B cell (primary cell): ENCODE measurements around the gene ZDHHC1. TPM values are rescaled to one million over a fixed set of nuclear protein-coding genes. Genes with fewer than 3 reads are reported as not detected.

Experiments
- ATAC-seq: fragments of 200-7000 bp; cut with Tn5 transposase; one replicate; pipeline ENCODE4 v1.10.0; 2021; ENCODE audit warnings: low read depth, mild to moderate bottlenecking, moderate number of reproducible peaks, moderate library complexity
- CTCF ChIA-PET: fragments of 350-600 bp; sonication (Branson Sonifier 250); formaldehyde crosslinking; loops from one replicate; lab custom pipeline; 2021; ENCODE audit warnings: antibody characterized with exemption, inconsistent platforms; lab: Charles Lee
- POLR2A ChIA-PET: fragments of 350-600 bp; sonication (Branson Sonifier 250); formaldehyde crosslinking; loops from one replicate; lab custom pipeline; 2021; ENCODE audit warnings: antibody characterized with exemption; lab: Charles Lee
- DNase-seq: peaks from one replicate; pipeline ENCODE4 v3.0.0; 2013
- H2AFZ ChIP-seq: 2 replicates; pipeline ENCODE4 v1.6.1; 2012; ENCODE audit warnings: mild to moderate bottlenecking, low read depth, low read length; ENCODE audit not compliant: insufficient read depth, poor library complexity, severe bottlenecking
- H3K27ac ChIP-seq, 2 donors: 1 replicate in 1 of 2; 2 replicates in 1 of 2; pipeline ENCODE4 v1.5.1; 2012 to 2013; ENCODE audit warnings: low read length in 2 of 2, mild to moderate bottlenecking in 2 of 2, moderate library complexity in 1 of 2
- H3K27me3 ChIP-seq, 4 experiments: fragments of 200-600 bp in 1 of 4; sonication (generic) in 1 of 4; replicated peaks in 1 of 4; 1 replicate in 2 of 4; 2 replicates in 2 of 4; pipeline versions ENCODE4 v1.6.1 to v1.7.0; 2013 to 2016; ENCODE audit warnings: low read length in 3 of 4, mild to moderate bottlenecking in 2 of 4, mixed read lengths in 1 of 4, moderate library complexity in 1 of 4; ENCODE audit not compliant: insufficient read depth in 4 of 4, control insufficient read depth in 3 of 4; ENCODE audit errors: control extremely low read depth in 1 of 4
- H3K36me3 ChIP-seq, 2 experiments: replicated peaks in 1 of 2; 1 replicate in 1 of 2; 2 replicates in 1 of 2; pipeline versions ENCODE4 v1.6.1 to v1.7.1; 2013; ENCODE audit warnings: low read length in 1 of 2; ENCODE audit not compliant: insufficient read depth in 2 of 2, control insufficient read depth in 1 of 2; ENCODE audit errors: control extremely low read depth in 1 of 2, extremely low read depth in 1 of 2
- H3K4me1 ChIP-seq, 2 donors: fragments of 200-600 bp in 1 of 2; sonication (generic) in 1 of 2; 1 replicate in 1 of 2; 2 replicates in 1 of 2; pipeline versions ENCODE4 v1.5.1 to v1.6.1; 2013 to 2017; ENCODE audit warnings: low read length in 2 of 2; ENCODE audit not compliant: control insufficient read depth in 2 of 2, insufficient read depth in 2 of 2
- H3K4me2 ChIP-seq: replicated peaks from 2 replicates; pipeline ENCODE3; 2012; ENCODE audit warnings: mild to moderate bottlenecking, low read depth, low read length; ENCODE audit not compliant: poor library complexity, severe bottlenecking
- H3K4me3 ChIP-seq, 5 experiments: fragments of 200-600 bp in 1 of 5; sonication (generic) in 1 of 5; 1 replicate in 3 of 5; 2 replicates in 2 of 5; pipeline versions ENCODE4 v1.5.1 to v1.7.0; 2011 to 2016; ENCODE audit warnings: low read length in 4 of 5, mild to moderate bottlenecking in 4 of 5, low read depth in 2 of 5, control low read depth in 1 of 5, moderate library complexity in 1 of 5; ENCODE audit not compliant: insufficient read depth in 1 of 5; ENCODE audit errors: control extremely low read depth in 1 of 5, extremely low read depth in 1 of 5
- H3K79me2 ChIP-seq: fragments of 200-600 bp; sonication (generic); one replicate; pipeline ENCODE4 v1.6.0; 2016; ENCODE audit warnings: low read length; ENCODE audit not compliant: control insufficient read depth, insufficient read depth
- H3K9ac ChIP-seq: fragments of 200-600 bp; sonication (generic); 2 replicates; pipeline ENCODE4 v1.6.1; 2017; ENCODE audit warnings: mild to moderate bottlenecking, low read length, moderate library complexity
- H3K9me3 ChIP-seq, 3 donors: one replicate each; pipeline versions ENCODE4 v1.6.1 to v1.7.1; 2013; ENCODE audit warnings: low read length in 2 of 3; ENCODE audit not compliant: control insufficient read depth in 2 of 3, insufficient read depth in 1 of 3; ENCODE audit errors: control extremely low read depth in 1 of 3
- H4K20me1 ChIP-seq: 2 replicates; pipeline ENCODE4 v1.6.0; 2012; ENCODE audit warnings: mild to moderate bottlenecking, low read length; ENCODE audit not compliant: insufficient read depth, control insufficient read depth, poor library complexity, severe bottlenecking
- H3K27ac Mint-ChIP-seq: one replicate; pipeline ENCODE4 v1.8.0; 2021; ENCODE audit warnings: mixed read lengths
- H3K27me3 Mint-ChIP-seq: one replicate; pipeline ENCODE4 v1.8.0; 2021; ENCODE audit warnings: mixed read lengths
- H3K4me1 Mint-ChIP-seq: one replicate; pipeline ENCODE4 v1.8.0; 2021; ENCODE audit warnings: mixed read lengths
- H3K4me3 Mint-ChIP-seq: one replicate; pipeline ENCODE4 v1.8.0; 2021; ENCODE audit warnings: mixed read lengths
- H3K9me3 Mint-ChIP-seq: one replicate; pipeline ENCODE4 v1.8.0; 2022; ENCODE audit warnings: mixed read lengths; ENCODE audit not compliant: insufficient read depth
- EZH2 ChIP-seq: IDR thresholded peaks from 2 replicates; pipeline ENCODE4 v1.6.1; 2012; ENCODE audit warnings: borderline replicate concordance, low read depth, mild to moderate bottlenecking, moderate library complexity, low read length; ENCODE audit not compliant: insufficient read depth, poor library complexity, severe bottlenecking
- WGBS: methylation state at CpG from one replicate; pipeline ENCODE4 v1.1.5; 2013; ENCODE audit warnings: missing lambda C conversion rate; ENCODE audit not compliant: insufficient coverage; 5-methylcytosine and 5-hydroxymethylcytosine counted together
- intact Hi-C: fragments of 100-400 bp; cut with micrococcal nuclease; formaldehyde crosslinking; loops from one replicate; pipeline ENCODE4 v1.10.0; 2022
- polyA plus RNA-seq: library from polyadenylated mRNA; depleted of rRNA; stranded (reverse); fragments of >200 nt; gene quantifications from 2 replicates; pipeline ENCODE4 v1.2.3, GENCODE V29; 2012
- total RNA-seq, 2 donors: library from RNA; stranded (reverse); fragments of 120-200 nt in 1 of 2; gene quantifications; 1 replicate in 1 of 2; 2 replicates in 1 of 2; pipeline versions ENCODE4 v1.2.3 to v1.2.4, GENCODE V29; 2013 to 2022
- TF ChIP-seq, protein P1 (sequence below): fragments of 200-600 bp; IDR thresholded peaks from one replicate; pipeline ENCODE4 v1.8.0; 2022; ENCODE audit warnings: antibody characterized with exemption, mild to moderate bottlenecking

ZDHHC1 gene
- total and polyA plus RNA-seq, 2 donors (not counting 1 experiment from before 2014, with no cell fraction given) = 0.58 to 2.8 TPM

DNA sequence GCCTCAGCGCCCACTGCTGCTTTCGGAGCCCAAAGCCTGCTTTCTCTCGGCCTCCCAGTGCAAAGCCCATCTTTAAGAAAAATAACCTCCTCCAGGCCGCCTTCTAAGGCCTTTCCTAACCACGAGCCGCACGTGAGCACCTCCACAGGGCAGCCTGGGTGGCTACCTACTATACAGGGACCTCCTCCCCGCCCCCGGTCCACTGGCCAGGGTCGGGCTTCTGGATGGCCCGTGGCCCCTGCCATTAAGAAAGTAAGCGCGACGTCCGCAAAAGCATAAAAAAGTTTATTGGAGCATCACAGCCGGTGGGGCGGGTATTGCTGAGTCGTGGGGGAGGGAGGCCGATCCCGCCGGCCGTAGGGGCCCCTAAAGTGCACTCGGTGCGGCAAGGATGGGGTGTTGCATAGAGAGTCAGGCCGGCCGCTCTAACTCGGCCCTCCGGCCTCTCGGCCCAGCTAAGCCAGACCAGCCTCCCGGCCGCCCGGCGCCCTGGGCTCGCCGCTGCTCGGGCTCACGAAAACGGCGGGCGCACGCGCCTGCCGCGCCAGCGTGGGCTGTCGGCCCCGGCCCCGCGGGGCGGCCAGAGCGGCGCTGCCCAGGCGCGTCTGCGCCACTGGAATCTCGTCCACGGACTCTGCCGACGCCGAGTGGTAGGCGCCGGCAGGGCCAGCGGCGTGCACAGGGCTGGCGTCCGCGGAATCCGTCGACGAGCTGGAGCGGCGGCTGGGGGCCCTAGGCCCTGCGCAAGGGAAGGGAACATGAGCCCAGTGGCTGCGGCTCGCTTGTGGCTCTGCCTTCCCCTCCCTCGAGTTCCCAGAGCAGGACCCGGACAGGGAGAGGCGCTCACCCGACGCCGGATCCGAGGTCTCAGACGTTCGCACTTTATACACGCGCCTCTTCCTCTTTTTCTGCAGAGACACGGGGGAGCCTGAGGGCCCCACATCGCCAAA, 21.8 kb downstream of the ZDHHC1 start:
- POLR2A ChIA-PET = interaction anchor here (0.7 kb wide), 1 partner anchor 239 kb away, joined by 3 read pairs; no protein-coding TSS in a partner anchor
- TF ChIP-seq, protein P1, sequence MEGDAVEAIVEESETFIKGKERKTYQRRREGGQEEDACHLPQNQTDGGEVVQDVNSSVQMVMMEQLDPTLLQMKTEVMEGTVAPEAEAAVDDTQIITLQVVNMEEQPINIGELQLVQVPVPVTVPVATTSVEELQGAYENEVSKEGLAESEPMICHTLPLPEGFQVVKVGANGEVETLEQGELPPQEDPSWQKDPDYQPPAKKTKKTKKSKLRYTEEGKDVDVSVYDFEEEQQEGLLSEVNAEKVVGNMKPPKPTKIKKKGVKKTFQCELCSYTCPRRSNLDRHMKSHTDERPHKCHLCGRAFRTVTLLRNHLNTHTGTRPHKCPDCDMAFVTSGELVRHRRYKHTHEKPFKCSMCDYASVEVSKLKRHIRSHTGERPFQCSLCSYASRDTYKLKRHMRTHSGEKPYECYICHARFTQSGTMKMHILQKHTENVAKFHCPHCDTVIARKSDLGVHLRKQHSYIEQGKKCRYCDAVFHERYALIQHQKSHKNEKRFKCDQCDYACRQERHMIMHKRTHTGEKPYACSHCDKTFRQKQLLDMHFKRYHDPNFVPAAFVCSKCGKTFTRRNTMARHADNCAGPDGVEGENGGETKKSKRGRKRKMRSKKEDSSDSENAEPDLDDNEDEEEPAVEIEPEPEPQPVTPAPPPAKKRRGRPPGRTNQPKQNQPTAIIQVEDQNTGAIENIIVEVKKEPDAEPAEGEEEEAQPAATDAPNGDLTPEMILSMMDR = no peak
- peak; percentile 70 for TF ChIP-seq EZH2
- H3K27me3 Mint-ChIP-seq = peaks cover 32% of the 10 kb centered on the region
- Histone ChIP-seq H2AFZ (peak overlapping the region; percentile 73), H3K4me3 (peak overlapping the region in 4 of 5 experiments; percentile 8 to 39 (median 27)), H3K27me3 (peaks cover 0 to 49% (median 31%) of the 10 kb centered on the region in 4 experiments), H3K9ac (peak overlapping the region; percentile 45), H3K27ac (no peak overlapping the region), H3K4me2 (peak overlapping the region; percentile 85), H3K9me3 (peaks cover 0 to 18% (median 0%) of the 10 kb centered on the region in 3 donors), H3K36me3 (no peaks in the 10 kb centered on the region), H3K4me1 (peaks cover 35 to 39% of the 10 kb centered on the region in 2 donors), H3K79me2 (no peaks in the 10 kb centered on the region), H4K20me1 (no peaks in the 10 kb centered on the region)
- peaks cover 28% of the 10 kb centered on the region for H3K4me1 Mint-ChIP-seq
- ATAC-seq = peak; percentile 12
- WGBS = 7% methylated on average over 76 of the region's 88 CpGs
- CTCF ChIA-PET = interaction anchor here (1.0 to 1.2 kb wide), 2 partner anchors 45 to 134 kb away, joined by 3 to 5 read pairs; no protein-coding TSS in a partner anchor
- intact Hi-C loops = loop anchor here (2.0 to 10.0 kb wide), 2 partner anchors 22 to 50 kb away; partner anchors contain the start of gene ZDHHC1
- H3K4me3 Mint-ChIP-seq = peak overlapping the region; percentile 85
- DNase-seq = peak; percentile 68
- no peaks in the 10 kb centered on the region for H3K9me3 Mint-ChIP-seq
- H3K27ac Mint-ChIP-seq = peak overlapping the region; percentile 10
